ENCODE measurements around the gene KIN. TPM values are rescaled to one million over a fixed set of nuclear protein-coding genes. Genes with fewer than 3 reads are reported as not detected.

The KIN gene
- total RNA-seq, 2 experiments from 2014 or later, result 6.5 to 8.6 TPM

GRCh38 chr10:7802606-7803005 lies 14.8 kb upstream of the KIN start:
- no peaks in the 10 kb centered on the region for H3K4me1 Mint-ChIP-seq (ENCODE audit: low read depth)
- Histone ChIP-seq H3K4me3 (ENCODE audit: low read length) (no peak overlapping the region), H3K9me3 (ENCODE audit: control insufficient read depth in 1 of 2, insufficient read depth in 1 of 2, low read length in 2 of 2) (no peaks in the 10 kb centered on the region), H3K36me3 (ENCODE audit: insufficient read depth, low read length) (peaks cover 88% of the 10 kb centered on the region), H3K27ac (ENCODE audit: low read depth in 1 of 2, low read length in 2 of 2) (no peak overlapping the region), H3K27me3 (ENCODE audit: control insufficient read depth in 1 of 2, insufficient read depth in 2 of 2, low read length in 2 of 2) (no peaks in the 10 kb centered on the region), H3K4me1 (ENCODE audit: insufficient read depth, low read length) (no peaks in the 10 kb centered on the region)
- POLR2A ChIA-PET, result interaction anchor here (1.2 kb wide), 1 partner anchor 15 kb away, joined by 3 read pairs; no protein-coding TSS in a partner anchor
- no peak overlapping the region for H3K27ac Mint-ChIP-seq
- intact Hi-C loops (cut with DNase I, micrococcal nuclease), result no loop called here
- ATAC-seq (ENCODE audit: poor library complexity) (no peak), DNase-seq (no peak)
- CTCF ChIA-PET, result no interaction called here
- TF ChIP-seq, protein P1, sequence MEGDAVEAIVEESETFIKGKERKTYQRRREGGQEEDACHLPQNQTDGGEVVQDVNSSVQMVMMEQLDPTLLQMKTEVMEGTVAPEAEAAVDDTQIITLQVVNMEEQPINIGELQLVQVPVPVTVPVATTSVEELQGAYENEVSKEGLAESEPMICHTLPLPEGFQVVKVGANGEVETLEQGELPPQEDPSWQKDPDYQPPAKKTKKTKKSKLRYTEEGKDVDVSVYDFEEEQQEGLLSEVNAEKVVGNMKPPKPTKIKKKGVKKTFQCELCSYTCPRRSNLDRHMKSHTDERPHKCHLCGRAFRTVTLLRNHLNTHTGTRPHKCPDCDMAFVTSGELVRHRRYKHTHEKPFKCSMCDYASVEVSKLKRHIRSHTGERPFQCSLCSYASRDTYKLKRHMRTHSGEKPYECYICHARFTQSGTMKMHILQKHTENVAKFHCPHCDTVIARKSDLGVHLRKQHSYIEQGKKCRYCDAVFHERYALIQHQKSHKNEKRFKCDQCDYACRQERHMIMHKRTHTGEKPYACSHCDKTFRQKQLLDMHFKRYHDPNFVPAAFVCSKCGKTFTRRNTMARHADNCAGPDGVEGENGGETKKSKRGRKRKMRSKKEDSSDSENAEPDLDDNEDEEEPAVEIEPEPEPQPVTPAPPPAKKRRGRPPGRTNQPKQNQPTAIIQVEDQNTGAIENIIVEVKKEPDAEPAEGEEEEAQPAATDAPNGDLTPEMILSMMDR (IDR thresholded peaks at IDR 0.05), result no peak
- H3K4me3 Mint-ChIP-seq, result no peak overlapping the region
- no peaks in the 10 kb centered on the region for H3K9me3 Mint-ChIP-seq
- no peaks in the 10 kb centered on the region for H3K27me3 Mint-ChIP-seq
- peaks cover 89% of the 10 kb centered on the region for H3K36me3 Mint-ChIP-seq (ENCODE audit: low read depth)

- CTCF ChIA-PET, result no interaction called here
- ATAC-seq (ENCODE audit: poor library complexity) (no peak), DNase-seq (no peak)
- H3K27ac ChIP-seq (ENCODE audit: low read depth in 1 of 2, low read length in 2 of 2), result no peak overlapping the region
- intact Hi-C loops (cut with DNase I, micrococcal nuclease), result no loop called here
- no peak overlapping the region for H3K27ac Mint-ChIP-seq
- H3K4me3 Mint-ChIP-seq, result no peak overlapping the region
- no peaks in the 10 kb centered on the region for H3K27me3 ChIP-seq (ENCODE audit: control insufficient read depth in 1 of 2, insufficient read depth in 2 of 2, low read length in 2 of 2)
- POLR2A ChIA-PET, result interaction anchor here (1.7 kb wide), 1 partner anchor 9 kb away, joined by 10 read pairs; the partner anchor contains the start of genes ATP5F1C and KIN
- no peak overlapping the region for H3K4me3 ChIP-seq (ENCODE audit: low read length)
- no peaks in the 10 kb centered on the region for H3K4me1 ChIP-seq (ENCODE audit: insufficient read depth, low read length)
- peaks cover 42% of the 10 kb centered on the region for H3K4me1 Mint-ChIP-seq (ENCODE audit: low read depth)
- H3K9me3 ChIP-seq (ENCODE audit: control insufficient read depth in 1 of 2, insufficient read depth in 1 of 2, low read length in 2 of 2), result no peaks in the 10 kb centered on the region
- peaks cover 92% of the 10 kb centered on the region for H3K36me3 Mint-ChIP-seq (ENCODE audit: low read depth)
- no peaks in the 10 kb centered on the region for H3K27me3 Mint-ChIP-seq
- TF ChIP-seq, protein P1 (IDR thresholded peaks at IDR 0.05), result no peak
- H3K36me3 ChIP-seq (ENCODE audit: insufficient read depth, low read length), result peaks cover 65% of the 10 kb centered on the region
- no peaks in the 10 kb centered on the region for H3K9me3 Mint-ChIP-seq
Measured at GRCh38 chr10:7797582-7797981, 9.8 kb upstream of the KIN start.

GRCh38 chr10:7795605-7796004 lies 7.8 kb upstream of the KIN start:
- no peaks in the 10 kb centered on the region for H3K9me3 Mint-ChIP-seq
- no peak overlapping the region for H3K27ac ChIP-seq (ENCODE audit: low read depth in 1 of 2, low read length in 2 of 2)
- peaks cover 60% of the 10 kb centered on the region for H3K4me1 Mint-ChIP-seq (ENCODE audit: low read depth)
- DNase-seq (no peak), ATAC-seq (ENCODE audit: poor library complexity) (no peak)
- H3K27me3 ChIP-seq (ENCODE audit: control insufficient read depth in 1 of 2, insufficient read depth in 2 of 2, low read length in 2 of 2), result no peaks in the 10 kb centered on the region
- TF ChIP-seq, protein P1 (IDR thresholded peaks at IDR 0.05), result no peak
- no peak overlapping the region for H3K4me3 Mint-ChIP-seq
- peaks cover 59% of the 10 kb centered on the region for H3K36me3 ChIP-seq (ENCODE audit: insufficient read depth, low read length)
- POLR2A ChIA-PET, result no interaction called here
- H3K27me3 Mint-ChIP-seq, result no peaks in the 10 kb centered on the region
- H3K9me3 ChIP-seq (ENCODE audit: control insufficient read depth in 1 of 2, insufficient read depth in 1 of 2, low read length in 2 of 2), result no peaks in the 10 kb centered on the region
- CTCF ChIA-PET, result no interaction called here
- intact Hi-C loops (cut with DNase I, micrococcal nuclease), result no loop called here
- H3K4me3 ChIP-seq (ENCODE audit: low read length), result no peak overlapping the region
- peaks cover 89% of the 10 kb centered on the region for H3K36me3 Mint-ChIP-seq (ENCODE audit: low read depth)
- no peak overlapping the region for H3K27ac Mint-ChIP-seq
- H3K4me1 ChIP-seq (ENCODE audit: insufficient read depth, low read length), result peaks cover 8% of the 10 kb centered on the region

Measured in CD4-positive, alpha-beta T cell (primary cell).